HG03060 (cell line): Measurements from ENCODE around the gene ATG13.
"Not testable (repeated sequence)": the region's sequence is repeated elsewhere in the genome, so short reads cannot be mapped to it uniquely, and the experiment has no call there.

Experiments used
- ATAC-seq: cut with Tn5 transposase; IDR thresholded peaks from one replicate; pipeline ENCODE4 v1.9.1; 2021; ENCODE audit warnings: low read depth, moderate number of reproducible peaks; ENCODE audit not compliant: unreplicated experiment

The ATG13 gene

DNA sequence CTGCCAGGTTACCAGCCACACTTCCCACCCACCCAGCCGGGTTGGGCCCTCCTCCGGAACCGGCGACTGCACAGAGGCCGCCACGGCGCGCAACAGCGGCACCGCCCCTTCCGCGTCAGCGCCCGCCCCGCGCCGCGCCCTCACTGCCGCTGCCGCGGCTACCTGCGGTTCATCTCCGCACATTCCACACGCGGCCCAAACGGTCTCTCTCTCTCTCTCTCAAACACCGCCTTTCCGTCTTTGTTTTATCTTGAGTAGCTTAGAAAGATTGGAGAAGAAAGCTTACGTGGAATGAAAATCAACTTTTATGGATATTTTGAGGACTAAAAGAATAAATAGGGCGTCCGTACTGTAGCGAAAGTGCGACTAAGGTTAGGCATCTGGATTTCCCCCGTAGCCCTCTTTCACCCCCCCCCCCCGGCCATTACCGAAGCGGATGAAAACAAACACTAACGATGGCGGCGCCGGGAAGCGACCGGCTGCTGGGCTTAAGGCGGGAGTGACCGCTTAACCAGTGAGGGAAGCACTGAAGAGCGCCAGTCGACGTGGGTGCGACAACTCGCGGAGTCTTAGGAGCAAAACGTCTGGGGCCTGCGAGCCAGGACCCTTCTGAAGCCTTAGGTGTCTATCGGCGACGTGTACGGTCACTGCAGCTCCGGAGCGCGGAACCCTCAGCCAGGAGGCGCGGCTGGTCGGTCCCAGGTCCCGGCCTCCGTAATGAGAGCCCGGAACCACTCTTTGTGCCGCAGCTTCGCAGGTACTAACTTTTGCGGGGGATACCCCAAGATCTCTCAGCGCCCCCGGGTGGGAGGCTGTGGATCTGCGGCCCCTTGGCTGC is at the start of gene ATG13, which contains the start of gene HARBI1:
ATG13 (plus strand) TSS at position 420 of the 838 bp plus-strand sequence. CDS start 26,739 bp downstream, outside the sequence.
HARBI1 (minus strand) TSS at position 94 of the 838 bp plus-strand sequence. CDS start 990 bp downstream, outside the sequence.
- peak; percentile 77 for ATAC-seq

DNA sequence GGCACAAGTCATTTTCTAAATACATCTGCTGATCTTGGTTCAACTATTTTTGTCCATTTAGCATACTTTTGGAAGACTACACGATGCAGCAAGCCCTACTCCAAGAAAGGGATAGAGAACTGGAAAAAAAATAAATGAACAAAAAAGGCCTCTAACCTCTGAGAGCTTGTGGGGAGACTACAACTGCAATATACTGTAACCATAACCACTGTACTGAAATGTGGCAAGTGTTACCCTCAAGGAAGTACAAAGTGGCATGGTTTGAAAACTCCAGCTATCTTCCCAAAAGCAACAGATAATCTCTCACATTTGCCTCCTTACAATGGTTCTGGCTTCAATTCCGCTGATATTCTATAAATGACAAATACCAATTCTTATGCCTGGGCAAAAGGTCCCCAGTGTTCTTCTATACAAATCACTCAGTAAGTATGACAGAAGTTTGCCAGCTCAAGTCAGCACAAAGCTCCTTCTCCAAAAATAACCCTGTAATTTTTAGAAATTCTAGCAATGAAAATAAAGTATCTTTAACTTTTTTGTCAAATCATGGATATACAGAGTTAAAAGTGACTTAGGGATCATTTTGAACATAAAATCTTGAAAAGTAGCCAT is 46.5 kb upstream of the ATG13 start:
- ATAC-seq: no peak

DNA sequence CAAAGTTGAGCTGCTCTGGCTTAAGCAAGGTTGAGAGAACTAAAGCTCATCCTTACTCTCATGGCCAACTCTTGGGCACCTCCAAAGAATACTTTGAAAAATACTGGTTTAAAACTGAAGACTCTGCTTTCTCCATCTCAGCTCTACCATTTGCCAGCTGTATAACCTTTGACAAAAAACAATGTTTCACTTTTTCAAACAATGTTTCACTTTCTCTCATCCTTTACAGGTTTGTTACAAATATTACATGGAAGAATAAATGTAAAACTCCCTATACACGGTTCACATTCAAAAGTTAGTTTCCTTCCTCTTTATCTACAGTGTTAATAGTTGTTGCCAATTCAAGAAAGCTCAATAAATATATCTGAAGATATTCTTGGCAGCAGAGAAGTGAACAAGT is 42.7 kb upstream of the ATG13 start:
- ATAC-seq: no peak

DNA sequence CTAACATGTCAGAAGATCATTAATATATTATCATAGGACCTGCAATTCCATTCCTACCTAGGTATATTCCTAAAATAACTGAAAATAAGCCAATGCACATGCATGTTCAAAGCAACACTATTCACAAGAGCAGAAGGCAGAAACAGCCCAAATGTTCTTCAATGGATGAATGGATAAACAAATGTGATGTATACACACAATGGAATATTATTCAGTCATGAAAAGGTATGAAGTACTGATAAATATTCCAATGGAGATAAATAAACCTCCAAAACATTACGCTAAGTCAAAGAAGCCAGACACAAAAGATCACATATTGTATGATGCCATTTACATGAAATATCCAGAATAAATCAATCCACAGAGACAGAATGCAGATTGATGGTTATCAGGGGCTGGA is 40.3 kb upstream of the ATG13 start:
- no peak for ATAC-seq

DNA sequence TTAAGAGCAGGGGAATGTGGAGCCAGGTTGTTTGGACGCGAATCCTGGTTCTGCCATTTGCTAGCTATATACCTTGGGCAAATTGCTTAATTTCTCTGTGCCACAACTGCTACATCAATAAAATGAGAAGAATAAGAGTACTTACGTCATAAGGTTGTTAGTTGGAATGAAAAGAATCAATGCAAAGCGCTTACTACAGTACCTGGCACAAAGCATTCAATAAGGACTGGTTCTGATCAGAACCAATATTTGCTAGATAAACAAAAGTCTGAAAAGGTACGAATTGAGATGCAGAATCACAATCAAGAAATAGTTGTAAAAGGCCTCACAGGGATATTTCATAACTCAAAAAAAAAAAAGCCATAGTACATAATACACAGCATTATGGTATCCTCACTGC is 34.8 kb upstream of the ATG13 start:
- no peak for ATAC-seq

DNA sequence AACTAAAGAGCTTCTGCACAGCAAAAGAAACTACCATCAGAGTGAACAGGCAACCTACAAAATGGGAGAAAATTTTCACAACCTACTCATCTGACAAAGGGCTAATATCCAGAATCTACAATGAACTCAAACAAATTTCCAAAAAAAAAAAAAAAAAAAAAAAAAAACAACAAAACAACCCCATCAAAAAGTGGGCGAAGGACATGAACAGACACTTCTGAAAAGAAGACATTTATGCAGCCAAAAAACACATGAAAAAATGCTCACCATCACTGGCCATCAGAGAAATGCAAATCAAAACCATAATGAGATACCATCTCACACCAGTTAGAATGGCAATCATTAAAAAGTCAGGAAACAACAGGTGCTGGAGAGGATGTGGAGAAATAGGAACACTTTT is 33.8 kb upstream of the ATG13 start:
- ATAC-seq: not testable (repeated sequence)

DNA sequence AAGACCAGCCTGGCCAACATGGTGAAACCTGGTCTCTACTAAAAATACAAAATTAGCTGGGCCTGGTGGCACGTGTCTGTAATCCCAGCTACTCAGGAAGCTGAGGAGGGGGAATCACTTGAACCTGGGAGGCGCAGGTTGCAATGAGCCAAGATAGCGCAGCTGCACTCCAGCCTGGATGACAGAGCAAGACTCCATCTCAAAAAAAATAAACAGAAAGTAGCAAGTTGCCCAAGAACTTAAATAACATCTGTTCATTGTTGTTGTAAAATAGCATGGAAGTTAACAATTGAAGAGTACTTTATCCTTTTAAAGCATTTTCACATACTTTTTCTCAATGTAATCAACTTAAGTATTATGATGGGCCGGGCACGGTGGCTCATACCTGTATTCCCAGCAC is 29.2 kb upstream of the ATG13 start:
- ATAC-seq: no peak

DNA sequence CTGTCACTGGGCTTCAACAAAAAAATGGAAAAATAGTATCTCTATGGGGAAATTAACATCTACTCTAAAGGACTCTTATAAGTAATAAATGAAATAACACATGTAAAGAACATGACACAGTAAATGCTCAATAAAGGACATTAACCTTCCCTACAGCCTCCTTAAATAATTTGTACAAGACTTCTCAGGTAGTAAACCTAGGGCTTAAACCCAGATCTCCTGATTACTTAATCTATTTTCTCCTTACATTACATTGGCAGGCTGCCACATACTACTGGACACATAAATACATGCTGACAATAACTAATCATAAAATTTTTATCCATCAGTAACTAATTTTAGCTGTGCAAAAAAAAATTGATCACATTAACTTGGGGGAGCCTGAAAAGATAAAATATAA is 28.4 kb upstream of the ATG13 start:
- ATAC-seq: no peak

DNA sequence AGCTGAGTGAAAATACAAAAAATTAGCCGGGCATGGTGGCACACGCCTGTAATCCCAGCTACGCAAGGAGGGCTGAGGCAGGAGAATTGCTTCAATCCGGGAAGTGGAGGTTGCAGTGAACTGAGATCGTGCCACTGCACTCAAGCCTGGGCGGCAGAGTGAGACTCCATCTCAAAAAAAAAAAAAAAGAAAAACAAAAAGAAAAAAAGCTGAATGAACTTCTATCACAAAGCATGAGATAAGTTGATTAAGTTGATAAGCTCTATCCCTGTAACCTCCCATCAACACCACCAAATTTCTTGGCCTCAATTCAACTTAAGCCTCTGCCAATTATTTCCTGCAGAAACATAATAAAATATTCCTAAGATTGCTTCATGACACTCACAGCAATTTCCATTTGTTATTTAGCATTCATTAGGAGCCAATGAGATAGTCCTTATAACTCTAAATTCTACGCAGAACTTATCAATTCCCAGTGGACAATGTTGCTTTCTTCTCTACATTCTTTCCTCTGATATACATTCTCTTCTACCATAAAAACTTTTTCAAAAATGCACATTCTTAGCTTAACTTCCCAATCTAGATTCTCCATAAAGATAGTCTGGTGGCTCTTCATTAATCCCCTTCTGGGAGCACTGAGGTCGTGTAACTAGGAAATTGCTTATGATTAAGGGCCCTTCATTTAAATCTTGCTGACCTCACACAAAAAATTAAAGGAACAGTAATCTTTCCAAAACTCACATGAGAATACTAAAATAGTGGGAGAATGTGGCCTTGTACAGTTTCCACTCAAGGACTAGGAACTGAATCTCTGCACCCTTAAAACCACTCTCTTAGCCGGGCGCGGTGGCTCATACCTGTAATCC is 26.4 kb upstream of the ATG13 start:
- ATAC-seq: no peak

DNA sequence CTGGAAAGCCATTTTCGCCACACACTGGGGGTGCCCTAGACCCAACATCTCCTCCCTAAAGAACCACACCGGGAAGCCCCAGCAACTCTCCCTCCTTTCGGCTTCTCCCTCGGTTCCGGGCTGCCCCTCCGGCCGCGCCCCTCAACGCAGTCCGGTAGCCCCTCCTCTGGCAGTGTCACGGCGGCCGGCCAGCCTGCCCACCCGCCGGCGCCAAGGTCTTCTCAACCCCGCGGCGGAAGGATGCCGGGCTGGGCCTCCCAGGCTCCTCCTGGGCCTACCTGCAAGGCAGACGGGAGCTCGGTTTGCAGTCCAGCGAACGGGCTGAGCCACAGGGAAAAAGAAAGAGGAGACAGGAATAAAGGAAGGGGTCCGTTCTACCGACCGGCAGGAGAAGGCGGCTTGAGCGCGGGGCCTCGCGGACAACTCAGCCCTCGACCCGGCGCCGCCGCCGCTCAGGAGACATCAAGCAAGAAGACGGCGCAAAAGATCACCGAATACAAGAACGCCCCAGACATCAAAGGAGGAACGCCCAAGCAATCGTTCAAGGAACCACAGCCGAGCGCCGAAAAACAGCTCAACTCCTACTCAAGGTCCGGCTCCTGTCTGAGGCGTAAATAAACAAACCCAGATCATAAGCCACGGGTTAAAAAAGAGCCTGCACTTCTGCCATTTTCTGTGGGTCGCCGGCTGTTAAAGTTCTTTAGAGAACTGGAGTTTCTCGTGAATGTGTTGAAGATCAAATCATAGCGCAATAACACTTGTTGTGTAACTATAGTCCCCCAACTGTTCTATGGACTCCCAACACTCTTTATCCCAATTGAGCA is 23.6 kb upstream of the ATG13 start, which contains the start of gene AMBRA1:
AMBRA1 (minus strand) TSS at position 474 of the 824 bp plus-strand sequence. CDS start 45,643 bp downstream, outside the sequence.
- peak; percentile 50 for ATAC-seq

DNA sequence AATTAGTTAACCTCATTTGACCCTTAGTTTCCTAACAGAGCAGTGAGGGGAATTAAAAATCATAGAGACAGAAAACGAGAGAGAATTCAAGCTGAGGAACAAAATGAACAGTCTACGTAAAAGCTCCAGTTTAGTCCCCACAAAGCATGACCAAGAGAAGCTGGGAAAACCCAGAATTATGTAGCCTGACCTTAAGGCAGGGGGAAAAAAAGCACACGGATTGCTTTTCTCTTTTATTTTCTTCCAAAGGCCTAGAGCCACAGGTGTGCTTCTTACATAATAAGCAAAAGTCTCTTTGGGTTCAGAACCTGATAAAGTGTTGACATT is 23.0 kb upstream of the ATG13 start:
- ATAC-seq: no peak

DNA sequence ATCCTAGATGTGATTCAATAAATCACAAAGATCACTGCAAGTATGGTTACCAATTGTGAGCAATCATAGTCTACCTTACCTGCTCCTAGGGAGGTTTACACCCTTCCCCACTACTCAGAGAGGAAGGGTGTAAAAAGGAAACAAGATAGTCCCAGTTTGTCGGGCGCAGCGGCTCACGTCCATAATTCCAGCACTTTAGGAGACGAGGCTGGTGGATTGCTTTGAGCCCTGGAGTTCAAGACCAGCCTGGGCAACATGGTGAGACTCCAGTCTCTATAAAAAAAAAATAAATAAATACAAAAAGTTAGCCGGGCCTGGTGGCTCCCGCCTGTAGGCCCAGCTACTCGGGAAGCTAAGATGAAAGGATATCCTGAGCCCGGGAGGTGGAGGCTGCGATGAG is 22.6 kb upstream of the ATG13 start:
- no peak for ATAC-seq

DNA sequence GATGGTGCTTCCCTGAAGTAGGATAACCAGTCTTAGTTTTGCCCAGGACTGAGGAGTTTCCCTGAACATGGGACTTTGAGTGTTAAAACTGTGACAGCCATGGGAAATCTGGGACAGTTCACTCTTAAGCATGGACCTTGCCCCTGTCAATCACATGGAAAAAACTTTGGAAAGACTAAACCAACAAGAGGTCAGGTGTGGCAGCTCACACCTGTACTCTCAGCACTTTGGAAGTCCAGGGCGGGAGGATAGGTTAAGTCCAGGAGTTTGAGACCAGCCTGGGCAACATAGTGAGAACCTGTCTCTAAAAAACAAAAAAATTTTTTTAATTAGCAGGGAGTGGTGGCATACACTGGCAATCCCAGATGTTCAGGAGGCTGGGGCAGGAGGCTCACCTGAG is 20.2 kb upstream of the ATG13 start:
- ATAC-seq: no peak

DNA sequence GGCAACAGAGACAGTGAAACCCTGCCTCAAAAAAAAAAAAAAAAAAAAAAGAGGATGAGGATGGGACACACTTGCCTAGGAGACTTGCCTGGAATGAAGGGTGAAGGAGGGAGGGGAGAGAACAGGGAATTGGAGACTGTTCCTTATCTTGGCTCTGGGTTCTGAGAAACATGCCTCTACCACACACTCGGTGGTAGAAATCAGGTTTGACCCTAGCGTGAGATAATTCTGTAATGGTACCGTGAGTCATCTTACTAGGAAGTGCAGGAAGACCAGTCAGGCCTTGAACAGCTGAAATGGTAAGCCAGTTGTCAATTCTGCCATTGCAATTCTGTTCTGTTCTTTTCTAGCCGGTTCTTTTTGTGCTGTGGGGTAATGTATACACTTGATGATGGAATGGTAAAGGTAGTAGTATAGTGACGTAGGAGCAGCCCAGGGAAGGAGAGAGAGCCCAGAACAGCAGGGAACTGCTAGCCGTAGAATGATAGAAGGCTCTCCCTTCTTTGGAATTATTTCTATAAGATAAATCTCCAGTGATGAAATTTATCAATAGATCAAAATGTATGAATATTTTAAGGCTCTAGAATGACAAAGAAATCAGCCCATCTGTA is 19.6 kb upstream of the ATG13 start:
- ATAC-seq: no peak

DNA sequence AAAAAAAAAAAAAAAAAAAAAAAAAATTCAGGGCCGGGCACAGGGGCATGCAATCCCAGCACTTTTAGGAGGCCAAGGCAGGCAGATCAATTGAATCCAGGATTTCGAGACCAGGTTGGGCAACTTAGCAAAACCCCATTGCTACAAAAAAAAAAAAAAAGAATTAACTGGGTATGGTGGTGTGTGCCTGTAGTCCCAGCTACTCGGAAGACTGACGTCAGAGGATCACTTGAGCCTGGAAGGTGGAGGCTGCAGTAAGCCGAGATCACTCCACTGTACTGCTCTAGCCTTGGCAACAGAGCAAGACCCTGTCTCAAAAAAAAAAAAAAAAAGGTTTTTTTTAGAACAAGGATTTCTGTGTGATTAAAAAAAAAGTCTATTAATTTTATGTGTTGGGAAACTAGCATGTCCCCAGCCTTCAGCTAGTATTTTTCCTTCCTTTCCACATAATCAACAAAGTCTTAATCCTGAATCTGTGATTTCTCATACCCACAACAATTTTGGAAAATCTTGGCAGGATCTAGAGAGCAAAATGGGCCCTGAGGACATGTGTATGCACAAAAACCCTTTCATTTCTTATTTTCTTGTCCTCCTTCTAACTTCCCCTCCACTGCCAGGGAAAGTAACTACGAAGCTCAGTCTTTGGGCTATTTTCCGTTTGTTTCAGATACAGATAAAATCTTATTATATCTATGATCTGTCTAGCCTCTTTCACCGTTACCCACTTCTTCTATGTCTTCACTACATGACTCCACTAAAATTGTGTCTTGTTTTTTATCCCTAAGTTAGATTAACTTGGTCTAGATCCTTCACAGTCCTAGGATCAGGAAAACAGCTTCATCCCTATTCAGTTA is 17.8 kb upstream of the ATG13 start:
- ATAC-seq: no peak

DNA sequence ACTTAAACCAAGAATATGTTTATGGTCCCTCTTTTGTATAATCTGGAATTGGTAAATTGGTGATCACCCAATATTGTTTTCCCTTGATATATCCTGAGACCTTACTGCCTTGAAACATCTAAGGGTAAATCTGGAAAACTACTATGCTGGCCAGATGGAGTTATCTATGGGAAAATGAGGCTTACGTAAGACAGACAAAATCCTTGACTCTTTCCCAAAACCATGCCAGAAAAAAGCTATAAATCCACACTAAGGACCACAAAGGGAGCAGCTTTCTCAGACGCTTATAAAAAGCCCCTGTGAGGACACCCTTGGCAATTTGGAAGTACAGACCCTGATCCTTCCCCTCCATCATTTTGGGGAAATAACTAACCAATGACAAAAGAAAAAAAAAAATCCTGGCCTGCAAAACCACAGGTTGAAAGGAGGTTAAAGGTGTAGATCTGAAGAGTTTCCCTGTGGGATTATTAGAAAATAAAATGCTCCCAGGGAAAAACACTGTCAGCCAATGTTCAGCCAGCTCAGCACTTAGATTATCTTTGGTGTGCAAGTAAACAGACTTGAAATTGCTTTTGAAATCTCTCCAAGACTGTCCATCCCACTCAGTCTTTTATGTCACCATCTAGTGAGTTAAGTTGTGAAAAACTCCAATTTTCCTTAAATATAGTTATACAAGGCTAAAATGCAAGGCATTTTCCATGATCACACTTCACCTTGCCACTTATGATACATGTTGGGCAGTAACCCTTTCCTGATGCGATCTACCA is 17.0 kb upstream of the ATG13 start:
- ATAC-seq: no peak

DNA sequence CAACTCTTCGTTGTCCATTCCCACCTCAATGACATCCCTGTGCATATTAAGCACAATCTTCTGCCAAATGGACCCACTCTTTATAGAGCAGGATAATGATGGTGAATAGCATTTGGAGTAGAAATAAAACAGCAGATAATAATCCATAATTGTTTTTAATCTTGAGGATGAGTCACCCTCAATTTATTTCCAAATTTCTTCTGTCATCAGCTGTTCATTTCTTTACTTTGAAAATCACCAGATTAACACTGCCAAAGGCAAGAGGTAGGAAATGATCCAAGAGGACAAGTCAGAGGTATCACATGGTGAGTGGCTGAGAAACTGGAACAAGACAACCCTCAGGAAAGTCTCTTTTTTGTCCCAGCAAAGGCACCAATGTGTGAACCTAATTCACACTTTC is 16.2 kb upstream of the ATG13 start:
- no peak for ATAC-seq

DNA sequence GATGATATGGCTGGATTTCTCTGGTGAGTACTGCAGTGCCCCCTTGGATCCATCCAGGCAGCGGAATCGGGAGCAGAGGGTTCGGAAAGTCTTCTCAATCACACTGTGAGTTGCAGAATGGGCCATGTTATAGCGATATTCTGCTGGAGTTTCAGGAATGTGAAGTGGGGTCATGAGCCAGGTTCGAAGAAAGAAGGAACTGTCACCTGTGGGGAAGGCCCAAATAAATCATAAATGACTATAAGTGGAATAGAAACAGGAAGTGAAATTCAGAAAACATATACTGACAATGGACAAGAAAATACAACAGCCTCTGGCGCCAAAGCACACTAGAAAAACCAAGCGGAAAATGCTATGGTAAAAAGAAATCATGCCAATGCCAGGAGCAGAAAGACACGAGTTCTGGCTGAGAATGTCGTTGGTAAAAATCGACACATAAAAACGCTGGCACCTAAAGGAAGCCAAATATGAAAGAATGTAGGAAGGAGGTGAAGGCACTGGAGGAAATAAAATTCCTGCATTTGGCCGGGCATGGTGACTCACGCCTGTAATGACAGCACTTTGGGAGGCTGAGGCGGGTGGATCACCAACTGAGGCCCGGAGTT is 13.5 kb upstream of the ATG13 start:
- no peak for ATAC-seq
